Liver (tissue), 9 donors: ENCODE results near the gene STAB1. TPM values are rescaled to one million over a fixed set of nuclear protein-coding genes. Genes with fewer than 3 reads are reported as not detected.

Source experiments
- DNase-seq: peaks from one replicate; pipeline ENCODE4 v3.0.0-alpha.2; 2017; ENCODE audit warnings: low spot score
- H3K27ac ChIP-seq, 2 donors: one replicate each; pipeline ENCODE4 v1.7.0; 2013; ENCODE audit warnings: inconsistent platforms in 2 of 2, low read length in 2 of 2, control low read depth in 1 of 2, low read depth in 1 of 2, mild to moderate bottlenecking in 1 of 2
- H3K27me3 ChIP-seq, 4 donors: one replicate each; pipeline versions ENCODE4 v1.6.1 to v1.7.0; 2013; ENCODE audit warnings: low read length in 3 of 4, inconsistent platforms in 1 of 4, mild to moderate bottlenecking in 1 of 4, moderate library complexity in 1 of 4; ENCODE audit not compliant: control insufficient read depth in 4 of 4, insufficient read depth in 4 of 4
- H3K36me3 ChIP-seq, 4 donors: one replicate each; pipeline versions ENCODE4 v1.6.1 to v1.7.0; 2013; ENCODE audit warnings: low read length in 3 of 4, mild to moderate bottlenecking in 3 of 4, low read depth in 1 of 4, moderate library complexity in 1 of 4; ENCODE audit not compliant: control insufficient read depth in 4 of 4, insufficient read depth in 3 of 4
- H3K4me1 ChIP-seq, 4 donors: one replicate each; pipeline versions ENCODE4 v1.6.1 to v1.7.0; 2013; ENCODE audit warnings: low read length in 3 of 4, mild to moderate bottlenecking in 3 of 4, moderate library complexity in 1 of 4; ENCODE audit not compliant: control insufficient read depth in 4 of 4, insufficient read depth in 4 of 4
- H3K4me3 ChIP-seq, 3 donors: one replicate each; pipeline versions ENCODE4 v1.6.1 to v1.7.0; 2013; ENCODE audit warnings: low read length in 3 of 3, control low read depth in 1 of 3, low read depth in 1 of 3, mild to moderate bottlenecking in 1 of 3
- H3K9ac ChIP-seq, 2 donors: one replicate each; pipeline ENCODE4 v1.7.0; 2013; ENCODE audit warnings: low read length in 2 of 2, mild to moderate bottlenecking in 2 of 2, moderate library complexity in 2 of 2, control low read depth in 1 of 2, low read depth in 1 of 2
- H3K9me3 ChIP-seq, 4 donors: one replicate each; pipeline versions ENCODE4 v1.6.1 to v1.7.0; 2013; ENCODE audit warnings: low read length in 3 of 4; ENCODE audit not compliant: control insufficient read depth in 4 of 4
- EGR1 ChIP-seq, 2 donors: IDR thresholded peaks; 2 replicates each; pipeline ENCODE4 v1.6.1; 2016 to 2018; ENCODE audit warnings: antibody characterized with exemption in 2 of 2, low read depth in 2 of 2
- FOXA1 ChIP-seq: IDR thresholded peaks from 2 replicates; pipeline ENCODE4 v1.6.1; 2016; ENCODE audit warnings: antibody characterized with exemption
- FOXA2 ChIP-seq: IDR thresholded peaks from 2 replicates; pipeline ENCODE4 v1.6.1; 2016; ENCODE audit warnings: antibody characterized with exemption
- GABPA ChIP-seq, 2 donors: IDR thresholded peaks in 1 of 2; conservative IDR thresholded peaks in 1 of 2; 2 replicates each; pipeline ENCODE4 v1.6.1; 2016; ENCODE audit warnings: antibody characterized with exemption in 2 of 2, mild to moderate bottlenecking in 1 of 2, moderate library complexity in 1 of 2
- HNF4A ChIP-seq, 2 donors: conservative IDR thresholded peaks; 2 replicates each; pipeline ENCODE4 v1.6.1; 2016; ENCODE audit warnings: antibody characterized with exemption in 2 of 2, mild to moderate bottlenecking in 2 of 2
- HNF4G ChIP-seq: IDR thresholded peaks from 2 replicates; pipeline ENCODE4 v1.6.1; 2016; ENCODE audit warnings: antibody characterized with exemption
- JUND ChIP-seq, 2 donors: IDR thresholded peaks; 2 replicates each; pipeline ENCODE4 v1.6.1; 2016; ENCODE audit warnings: antibody characterized with exemption in 2 of 2
- NR2F2 ChIP-seq: IDR thresholded peaks from 2 replicates; pipeline ENCODE4 v1.6.1; 2016; ENCODE audit warnings: antibody characterized with exemption
- RAD21 ChIP-seq, 2 donors: IDR thresholded peaks; 2 replicates each; pipeline ENCODE4 v1.6.1; 2016; ENCODE audit warnings: antibody characterized with exemption in 2 of 2, mild to moderate bottlenecking in 2 of 2
- REST ChIP-seq: IDR thresholded peaks from 2 replicates; pipeline ENCODE4 v1.6.1; 2016; ENCODE audit warnings: antibody characterized with exemption, mild to moderate bottlenecking
- RXRA ChIP-seq, 2 donors: IDR thresholded peaks; 2 replicates each; pipeline ENCODE4 v1.6.1; 2017 to 2018; ENCODE audit warnings: antibody characterized with exemption in 2 of 2, mild to moderate bottlenecking in 1 of 2
- SP1 ChIP-seq: IDR thresholded peaks from 2 replicates; pipeline ENCODE4 v1.6.1; 2018; ENCODE audit warnings: antibody characterized with exemption, mild to moderate bottlenecking
- TAF1 ChIP-seq: conservative IDR thresholded peaks from 2 replicates; pipeline ENCODE4 v1.6.1; 2016; ENCODE audit warnings: antibody characterized with exemption, mild to moderate bottlenecking
- YY1 ChIP-seq: IDR thresholded peaks from 2 replicates; pipeline ENCODE4 v1.6.1; 2016; ENCODE audit warnings: antibody characterized with exemption, mild to moderate bottlenecking
- ZBTB33 ChIP-seq: IDR thresholded peaks from 2 replicates; pipeline ENCODE4 v1.6.1; 2016; ENCODE audit warnings: antibody characterized with exemption
- WGBS: extraction: QIAGEN DNeasy Blood & Tissue Kit; methylation state at CpG from one replicate; pipeline ENCODE4 v1.1.7; 2013; 5-methylcytosine and 5-hydroxymethylcytosine counted together
- polyA plus RNA-seq, 2 donors: library from polyadenylated mRNA; stranded (reverse) in 1 of 2; unstranded in 1 of 2; fragments of 200-250 nt in 1 of 2; fragments of >200 nt in 1 of 2; fragmentation: Nextera tagmentation in 1 of 2; extraction: Ambion mirVana in 1 of 2; gene quantifications; one replicate each; pipeline versions ENCODE4 v1.2.1 to v1.2.3, GENCODE V29; 2013 to 2015
- total RNA-seq, 2 donors: library from RNA; depleted of rRNA; stranded (reverse); fragments of >200 nt; gene quantifications; one replicate each; pipeline ENCODE4 v1.2.3, GENCODE V29; 2014
- TF ChIP-seq, protein P1 (sequence below): IDR thresholded peaks from 2 replicates; pipeline ENCODE4 v1.6.1; 2016; ENCODE audit warnings: antibody characterized with exemption
- TF ChIP-seq, protein P2 (sequence below): IDR thresholded peaks from 2 replicates; pipeline ENCODE4 v1.6.1; 2016; ENCODE audit warnings: antibody characterized with exemption
- TF ChIP-seq, protein P3 (sequence below): fragments of 150-350 bp; IDR thresholded peaks from 2 replicates; pipeline ENCODE4 v1.5.1; 2017; ENCODE audit warnings: improper control_type of control experiment, low read depth, low read length; ENCODE audit not compliant: missing input control
- donor health status: healthy.
- donor health status: healthy.
- donor health status: healthy.
- donor health status: healthy.
- donor health status: healthy.

Gene STAB1
- total and polyA plus RNA-seq, 4 donors, result 42.0 to 198 (median 71.5) TPM

DNA sequence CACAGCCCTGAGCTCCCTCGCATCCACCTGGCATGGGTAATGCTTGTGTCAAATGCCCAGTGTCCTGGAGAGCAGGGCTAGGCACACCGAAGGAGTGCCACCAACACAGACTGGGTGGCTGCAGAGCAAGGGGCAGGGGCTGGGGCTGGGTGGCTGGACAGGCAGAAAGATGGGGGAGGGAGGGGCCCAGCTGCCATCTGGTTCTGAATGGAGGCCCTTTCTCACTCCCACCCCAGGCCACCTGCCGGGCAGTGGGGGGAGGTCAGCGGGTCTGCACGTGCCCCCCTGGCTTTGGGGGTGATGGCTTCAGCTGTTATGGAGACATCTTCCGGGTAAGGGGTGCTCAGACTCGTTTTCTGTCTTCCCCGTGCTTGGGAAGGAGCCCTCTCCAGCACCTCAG, 17.0 kb downstream of the STAB1 start (continued):
- TF ChIP-seq HNF4G, result no peak
- TF ChIP-seq ZBTB33, result no peak
- TF ChIP-seq SP1, result no peak

GRCh38 chr3:52512727-52513126, 17.6 kb downstream of the STAB1 start:
- WGBS, result 84% methylated on average over 17 of the region's 17 CpGs
- H3K4me3 ChIP-seq, result no peak overlapping the region
- H3K27me3 ChIP-seq, result no peaks in the 10 kb centered on the region
- H3K9ac ChIP-seq, result no peak overlapping the region
- no peak overlapping the region for H3K27ac ChIP-seq
- H3K36me3 ChIP-seq, result no peaks in the 10 kb centered on the region
- H3K4me1 ChIP-seq, result no peaks in the 10 kb centered on the region
- DNase-seq, result no peak
- H3K9me3 ChIP-seq, result no peaks in the 10 kb centered on the region
- TF ChIP-seq SP1, result no peak
- no peak for TF ChIP-seq HNF4A (conservative IDR thresholded peaks at IDR 0.05)
- TF ChIP-seq GABPA (IDR thresholded peaks at IDR 0.05 in 1 of 2, conservative IDR thresholded peaks at IDR 0.05 in 1 of 2), result no peak

GRCh38 chr3:52513281-52513680, 18.1 kb downstream of the STAB1 start:
- TF ChIP-seq YY1, result no peak
- TF ChIP-seq FOXA1, result no peak
- TF ChIP-seq HNF4G, result no peak
- TF ChIP-seq NR2F2, result no peak
- TF ChIP-seq RAD21 (IDR thresholded peaks at IDR 0.05), result no peak
- no peak for TF ChIP-seq ZBTB33
- no peak for TF ChIP-seq FOXA2
- TF ChIP-seq JUND (IDR thresholded peaks at IDR 0.05), result no peak
- TF ChIP-seq, protein P1, sequence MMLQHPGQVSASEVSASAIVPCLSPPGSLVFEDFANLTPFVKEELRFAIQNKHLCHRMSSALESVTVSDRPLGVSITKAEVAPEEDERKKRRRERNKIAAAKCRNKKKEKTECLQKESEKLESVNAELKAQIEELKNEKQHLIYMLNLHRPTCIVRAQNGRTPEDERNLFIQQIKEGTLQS, result no peak
- TF ChIP-seq TAF1, result no peak
- no peak for TF ChIP-seq EGR1 (IDR thresholded peaks at IDR 0.05; ENCODE audit: low read depth in 2 of 2)
- TF ChIP-seq RXRA (IDR thresholded peaks at IDR 0.05), result no peak
- TF ChIP-seq, protein P2, sequence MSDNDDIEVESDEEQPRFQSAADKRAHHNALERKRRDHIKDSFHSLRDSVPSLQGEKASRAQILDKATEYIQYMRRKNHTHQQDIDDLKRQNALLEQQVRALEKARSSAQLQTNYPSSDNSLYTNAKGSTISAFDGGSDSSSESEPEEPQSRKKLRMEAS, result no peak
- TF ChIP-seq GABPA (IDR thresholded peaks at IDR 0.05 in 1 of 2, conservative IDR thresholded peaks at IDR 0.05 in 1 of 2), result no peak
- TF ChIP-seq, protein P3, sequence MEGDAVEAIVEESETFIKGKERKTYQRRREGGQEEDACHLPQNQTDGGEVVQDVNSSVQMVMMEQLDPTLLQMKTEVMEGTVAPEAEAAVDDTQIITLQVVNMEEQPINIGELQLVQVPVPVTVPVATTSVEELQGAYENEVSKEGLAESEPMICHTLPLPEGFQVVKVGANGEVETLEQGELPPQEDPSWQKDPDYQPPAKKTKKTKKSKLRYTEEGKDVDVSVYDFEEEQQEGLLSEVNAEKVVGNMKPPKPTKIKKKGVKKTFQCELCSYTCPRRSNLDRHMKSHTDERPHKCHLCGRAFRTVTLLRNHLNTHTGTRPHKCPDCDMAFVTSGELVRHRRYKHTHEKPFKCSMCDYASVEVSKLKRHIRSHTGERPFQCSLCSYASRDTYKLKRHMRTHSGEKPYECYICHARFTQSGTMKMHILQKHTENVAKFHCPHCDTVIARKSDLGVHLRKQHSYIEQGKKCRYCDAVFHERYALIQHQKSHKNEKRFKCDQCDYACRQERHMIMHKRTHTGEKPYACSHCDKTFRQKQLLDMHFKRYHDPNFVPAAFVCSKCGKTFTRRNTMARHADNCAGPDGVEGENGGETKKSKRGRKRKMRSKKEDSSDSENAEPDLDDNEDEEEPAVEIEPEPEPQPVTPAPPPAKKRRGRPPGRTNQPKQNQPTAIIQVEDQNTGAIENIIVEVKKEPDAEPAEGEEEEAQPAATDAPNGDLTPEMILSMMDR, result no peak
- TF ChIP-seq REST, result no peak
- TF ChIP-seq SP1, result no peak
- no peak for TF ChIP-seq HNF4A (conservative IDR thresholded peaks at IDR 0.05)

More at GRCh38 chr3:52513281-52513680, 18.1 kb downstream of the STAB1 start:
- Histone ChIP-seq H3K9me3 (no peaks in the 10 kb centered on the region), H3K4me1 (no peaks in the 10 kb centered on the region), H3K9ac (no peak overlapping the region), H3K4me3 (no peak overlapping the region), H3K27me3 (no peaks in the 10 kb centered on the region), H3K36me3 (no peaks in the 10 kb centered on the region), H3K27ac (no peak overlapping the region)
- 95% methylated on average over 7 of the region's 7 CpGs for WGBS
- DNase-seq, result no peak
